Activated T-helper 1 cell treated with anti-CD3 and anti-CD28 coated beads, Interleukin-2, amount 50 U/mL, for 16 hours (primary cell): ENCODE measurements around the gene TMEM127.

Source experiments
- DNase-seq, 2 donors: peaks; one replicate each; pipeline ENCODE4 v3.0.0-alpha.2; 2020; ENCODE audit warnings: low read depth in 1 of 2, low spot score in 1 of 2

TMEM127 gene

GRCh38 chr2:96207774-96208142 is 58.0 kb downstream of the TMEM127 start:
- no peak for DNase-seq

GRCh38 chr2:96207073-96207773 is 58.6 kb downstream of the TMEM127 start:
- DNase-seq, result no peak

- DNase-seq, result no peak
Observed at GRCh38 chr2:96205888-96206287, 59.9 kb downstream of the TMEM127 start.

GRCh38 chr2:96204836-96205624 is 60.8 kb downstream of the TMEM127 start:
- DNase-seq, result no peak

GRCh38 chr2:96203130-96204028 is 62.4 kb downstream of the TMEM127 start:
- no peak for DNase-seq

GRCh38 chr2:96202152-96202854 is 63.5 kb downstream of the TMEM127 start:
- no peak for DNase-seq

GRCh38 chr2:96201338-96201737 is 64.5 kb downstream of the TMEM127 start:
- no peak for DNase-seq

- DNase-seq, result no peak
Observed at GRCh38 chr2:96198921-96199320, 66.9 kb downstream of the TMEM127 start.
